Mammary epithelial cell (primary cell): ENCODE data around the gene FKBP9.

Experiments used
- EZH2 ChIP-seq: IDR thresholded peaks from 2 replicates; pipeline ENCODE4 v1.6.1; 2012; ENCODE audit warnings: low read length, inconsistent platforms, borderline replicate concordance
- TF ChIP-seq, protein P1 (sequence below), 2 donors: IDR thresholded peaks in 1 of 2; conservative IDR thresholded peaks in 1 of 2; 2 replicates each; pipeline ENCODE4 v1.5.1; 2011 to 2012; ENCODE audit warnings: inconsistent platforms in 2 of 2, low read length in 2 of 2, mild to moderate bottlenecking in 2 of 2, control low read depth in 1 of 2, low read depth in 1 of 2; ENCODE audit not compliant: insufficient read depth in 1 of 2; ENCODE audit errors: extremely low read depth in 1 of 2

DNA sequence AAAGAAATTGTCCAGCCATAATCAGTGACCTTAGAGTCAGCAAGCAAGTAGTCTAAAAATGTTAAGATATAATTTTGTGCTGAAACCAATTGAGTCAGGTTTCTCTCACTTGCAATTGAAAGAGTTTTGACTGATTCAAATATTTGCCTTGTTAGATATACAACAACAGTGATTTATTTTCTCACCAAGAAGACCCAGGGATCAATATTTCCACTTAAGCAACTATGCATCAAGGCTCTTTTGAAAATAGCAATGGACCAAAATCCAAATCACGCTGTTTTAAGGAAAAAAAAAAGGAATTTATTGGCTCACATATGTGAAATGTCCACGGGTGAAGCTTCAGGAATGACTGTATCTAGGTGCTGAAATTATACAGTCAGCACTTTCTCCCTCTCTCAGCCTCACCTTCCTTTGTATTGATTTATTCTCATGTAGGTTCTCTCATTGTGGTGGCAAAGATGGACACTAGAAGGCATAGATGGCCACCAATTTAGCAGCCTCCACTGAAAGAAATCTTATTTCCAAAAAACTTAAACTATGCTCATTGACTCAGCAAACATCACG, 9.7 kb upstream of the FKBP9 start:
- TF ChIP-seq, protein P1, sequence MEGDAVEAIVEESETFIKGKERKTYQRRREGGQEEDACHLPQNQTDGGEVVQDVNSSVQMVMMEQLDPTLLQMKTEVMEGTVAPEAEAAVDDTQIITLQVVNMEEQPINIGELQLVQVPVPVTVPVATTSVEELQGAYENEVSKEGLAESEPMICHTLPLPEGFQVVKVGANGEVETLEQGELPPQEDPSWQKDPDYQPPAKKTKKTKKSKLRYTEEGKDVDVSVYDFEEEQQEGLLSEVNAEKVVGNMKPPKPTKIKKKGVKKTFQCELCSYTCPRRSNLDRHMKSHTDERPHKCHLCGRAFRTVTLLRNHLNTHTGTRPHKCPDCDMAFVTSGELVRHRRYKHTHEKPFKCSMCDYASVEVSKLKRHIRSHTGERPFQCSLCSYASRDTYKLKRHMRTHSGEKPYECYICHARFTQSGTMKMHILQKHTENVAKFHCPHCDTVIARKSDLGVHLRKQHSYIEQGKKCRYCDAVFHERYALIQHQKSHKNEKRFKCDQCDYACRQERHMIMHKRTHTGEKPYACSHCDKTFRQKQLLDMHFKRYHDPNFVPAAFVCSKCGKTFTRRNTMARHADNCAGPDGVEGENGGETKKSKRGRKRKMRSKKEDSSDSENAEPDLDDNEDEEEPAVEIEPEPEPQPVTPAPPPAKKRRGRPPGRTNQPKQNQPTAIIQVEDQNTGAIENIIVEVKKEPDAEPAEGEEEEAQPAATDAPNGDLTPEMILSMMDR (conservative IDR thresholded peaks at IDR 0.05 in 1 of 2, IDR thresholded peaks at IDR 0.05 in 1 of 2; ENCODE audit: extremely low read depth in 1 of 2, insufficient read depth in 1 of 2, low read depth in 1 of 2, low read length in 2 of 2) = no peak
- TF ChIP-seq EZH2 = no peak
